HG03565 (cell line): ENCODE measurements around the gene CSMD2.

Experiments used
- ATAC-seq: cut with Tn5 transposase; IDR thresholded peaks from one replicate; pipeline ENCODE4 v1.9.1; 2021; ENCODE audit warnings: mild to moderate bottlenecking, moderate library complexity; ENCODE audit not compliant: unreplicated experiment

Gene CSMD2

GRCh38 chr1:33724348-33724747 lies 440.7 kb downstream of the CSMD2 start:
- no peak for ATAC-seq

GRCh38 chr1:33723251-33723650 lies 441.8 kb downstream of the CSMD2 start:
- ATAC-seq = no peak

- no peak for ATAC-seq
Observed at GRCh38 chr1:33721301-33721815, 443.7 kb downstream of the CSMD2 start.

DNA sequence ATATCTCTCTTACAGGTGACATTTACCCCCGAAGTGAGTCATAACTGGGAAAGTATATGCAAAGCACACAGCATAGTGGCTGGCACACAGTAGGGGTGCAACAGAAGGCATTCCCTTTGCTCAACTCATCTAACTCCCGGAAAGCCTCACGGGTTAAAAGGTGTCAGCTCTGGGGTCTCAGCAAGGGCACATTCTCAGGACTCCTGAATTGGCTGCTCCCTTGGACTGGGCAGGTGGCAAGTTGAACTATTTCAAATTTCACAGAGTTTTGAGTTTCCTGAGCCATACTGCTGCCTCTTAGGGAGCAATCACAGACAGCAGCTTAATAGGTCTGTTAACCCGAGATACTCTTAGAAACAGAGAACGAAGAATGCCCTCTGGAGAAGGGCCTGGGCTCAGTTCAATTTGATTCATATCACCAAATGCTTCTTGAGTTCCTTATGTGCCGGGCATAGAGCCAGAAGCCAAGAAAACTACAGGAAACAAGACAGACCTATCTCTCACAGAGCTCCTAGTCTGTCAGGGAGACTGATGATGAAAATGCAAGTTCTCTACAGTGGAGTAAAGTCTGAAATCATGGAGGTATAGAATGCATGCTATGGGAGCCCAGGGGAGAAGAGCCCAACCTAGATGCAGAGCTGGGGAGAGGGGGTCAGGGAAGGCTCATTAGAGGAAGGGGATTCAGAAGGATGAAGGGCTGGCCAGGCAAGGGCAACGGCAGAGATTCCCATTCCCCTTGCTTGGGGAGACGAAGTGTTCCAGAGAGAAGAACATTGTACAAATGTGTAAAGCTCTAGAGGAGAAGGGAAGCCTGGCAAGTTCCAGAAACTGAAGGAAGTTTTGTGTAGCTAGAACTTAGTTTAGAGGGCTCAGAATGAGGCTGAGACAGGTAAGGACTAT lies 445.0 kb downstream of the CSMD2 start:
- ATAC-seq = no peak

DNA sequence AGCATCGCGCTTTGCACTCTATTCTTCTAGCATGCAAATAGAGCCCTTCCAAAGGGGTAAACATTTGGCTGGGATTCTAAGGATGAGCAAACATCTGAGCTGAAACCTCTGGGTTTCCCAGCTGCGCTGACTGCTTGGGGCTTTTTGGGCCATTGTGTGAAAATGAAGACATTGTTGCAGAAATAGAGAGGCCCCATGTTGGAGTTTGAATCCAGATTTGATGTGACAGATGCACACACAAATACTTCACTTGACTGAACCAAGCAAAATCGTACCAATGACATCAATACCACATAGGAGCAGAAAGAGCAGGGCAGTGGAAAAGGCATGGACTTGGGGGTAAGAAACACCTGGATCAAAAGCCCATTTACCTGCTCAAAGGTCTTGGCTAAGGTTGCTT lies 445.7 kb downstream of the CSMD2 start:
- ATAC-seq = no peak

DNA sequence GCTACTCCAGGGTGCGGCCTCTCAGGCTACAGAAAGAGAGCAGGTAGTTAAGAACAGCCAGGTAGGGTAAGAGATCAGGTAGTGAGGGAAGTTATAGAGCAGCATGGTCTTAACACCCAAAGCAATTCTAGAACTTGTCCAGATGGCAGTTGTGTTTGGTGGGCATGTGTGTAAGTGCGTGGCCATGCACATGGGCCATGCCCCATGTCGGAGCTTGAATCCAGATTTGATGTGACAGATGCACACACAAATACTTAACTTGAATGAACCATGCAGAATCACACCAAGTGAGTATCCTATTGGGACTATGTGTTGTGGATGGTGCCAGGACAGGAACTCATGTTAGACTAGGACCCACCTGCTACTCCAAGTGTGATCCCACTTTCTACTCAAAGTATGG lies 446.8 kb downstream of the CSMD2 start:
- no peak for ATAC-seq

- ATAC-seq = no peak
Observed at GRCh38 chr1:33716976-33717688, 447.9 kb downstream of the CSMD2 start.

- no peak for ATAC-seq
Observed at GRCh38 chr1:33715195-33715811, 449.7 kb downstream of the CSMD2 start.

DNA sequence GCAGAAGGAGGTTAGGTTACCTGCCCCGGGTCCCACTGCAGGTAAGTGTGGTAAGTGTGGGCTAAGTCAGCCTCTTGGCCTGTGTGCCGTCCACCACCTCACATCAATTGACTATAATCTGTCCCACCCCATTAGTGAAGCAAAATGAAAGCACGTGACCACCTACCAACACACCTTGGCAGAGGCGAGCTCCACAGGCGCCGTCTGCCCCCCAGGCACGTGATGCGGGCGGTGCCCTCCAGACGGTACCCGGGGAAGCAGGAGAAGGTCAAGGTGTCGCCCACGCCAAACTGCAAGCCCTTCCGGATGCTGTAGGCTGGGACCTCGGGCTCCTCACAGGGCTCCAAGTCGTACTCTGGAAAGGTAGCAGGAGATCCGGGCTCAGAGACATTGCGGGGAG lies 450.6 kb downstream of the CSMD2 start:
- no peak for ATAC-seq

- no peak for ATAC-seq
Observed at GRCh38 chr1:33713058-33713877, 451.8 kb downstream of the CSMD2 start.

DNA sequence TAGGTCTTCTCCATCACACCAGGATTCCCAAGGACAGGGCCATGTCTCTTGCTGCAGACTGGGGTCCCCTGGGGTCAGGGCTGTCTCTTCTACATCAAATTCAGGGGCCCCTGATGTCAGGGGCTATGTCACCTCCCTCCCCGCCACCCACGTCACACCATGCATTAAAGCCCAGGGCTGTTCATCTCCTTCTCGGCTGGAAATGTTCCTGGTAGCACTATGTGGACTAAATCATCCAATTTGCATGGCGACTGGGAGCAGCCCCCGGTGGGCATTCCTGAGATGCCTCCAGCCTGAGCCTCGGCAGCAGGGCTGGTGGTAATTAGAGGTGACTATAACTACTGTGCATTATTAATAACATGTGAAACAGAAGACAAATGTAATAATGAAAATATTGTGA lies 452.8 kb downstream of the CSMD2 start:
- no peak for ATAC-seq

DNA sequence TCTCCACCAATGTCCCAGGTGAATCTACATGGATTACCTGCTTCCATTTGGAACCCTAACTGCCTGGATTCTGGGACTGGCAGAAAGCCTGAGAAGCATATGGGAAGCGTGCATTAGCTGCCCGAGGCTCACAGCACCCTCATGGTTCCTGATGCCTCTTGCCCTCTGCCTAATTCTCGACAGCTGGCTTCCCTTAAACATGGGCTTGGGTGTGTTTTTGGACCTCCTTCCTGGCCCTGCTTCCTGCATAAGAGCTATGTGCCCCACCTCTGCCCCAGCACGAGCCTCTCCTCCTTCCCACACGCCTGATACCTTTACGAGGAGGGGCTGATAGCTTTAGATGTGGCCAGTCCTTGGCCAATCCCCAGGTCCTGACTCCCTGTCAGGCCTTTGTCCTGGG lies 453.5 kb downstream of the CSMD2 start:
- ATAC-seq = no peak

DNA sequence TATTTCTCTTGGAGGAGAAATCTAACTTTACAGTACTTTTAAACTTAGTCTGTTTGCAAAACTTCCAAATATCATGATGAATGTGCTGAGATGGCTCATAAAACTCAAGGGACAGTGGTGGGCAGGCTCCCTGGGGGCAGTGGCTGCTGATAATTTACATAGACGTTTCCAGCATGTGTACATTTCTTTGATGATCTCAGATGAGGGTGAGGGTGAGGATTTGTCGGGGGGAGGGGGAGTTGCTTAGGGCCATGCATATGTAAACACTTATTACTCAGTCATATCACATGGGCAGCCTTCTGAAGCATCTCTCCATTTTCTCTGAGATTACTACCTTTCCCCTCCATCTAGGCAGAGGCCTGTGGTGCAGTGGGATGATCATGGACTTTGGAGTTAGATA lies 454.1 kb downstream of the CSMD2 start:
- no peak for ATAC-seq

- ATAC-seq = no peak
Observed at GRCh38 chr1:33709783-33710718, 455.0 kb downstream of the CSMD2 start.

DNA sequence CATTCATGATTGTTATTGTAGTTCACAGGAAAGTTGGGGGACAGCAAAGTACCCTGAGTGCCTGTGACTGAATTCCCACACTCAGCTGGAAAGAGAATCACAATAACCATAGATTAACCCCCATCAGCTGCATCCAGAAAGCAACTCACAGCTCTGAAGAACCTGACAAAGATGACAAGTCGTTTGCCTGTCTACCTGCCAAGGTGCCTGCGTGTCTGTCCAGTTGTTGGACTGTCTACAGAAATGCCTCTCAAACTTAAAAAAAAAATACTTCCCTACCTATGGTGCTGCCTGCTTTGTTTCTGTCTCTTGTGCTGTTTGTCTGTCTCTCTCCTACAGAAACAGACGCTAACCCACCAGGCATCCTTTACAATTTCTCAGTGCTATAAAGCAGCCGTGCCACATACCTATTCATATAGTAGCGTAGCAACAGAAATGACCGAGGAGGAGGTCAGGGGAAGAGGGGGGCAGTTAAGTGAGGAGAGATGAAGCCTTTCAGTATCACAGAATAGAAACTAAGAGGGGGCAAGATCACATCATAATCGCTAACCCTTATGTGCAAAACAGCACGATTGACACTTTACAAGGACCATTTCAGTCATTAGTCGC lies 455.8 kb downstream of the CSMD2 start:
- ATAC-seq = no peak

GRCh38 chr1:33706634-33707255 lies 458.3 kb downstream of the CSMD2 start:
- ATAC-seq = no peak

GRCh38 chr1:33703464-33703863 lies 461.6 kb downstream of the CSMD2 start:
- ATAC-seq = no peak

- ATAC-seq = no peak
Observed at GRCh38 chr1:33698361-33699035, 466.5 kb downstream of the CSMD2 start.
